Brain pericyte (primary cell): ENCODE measurements around the gene KRTAP20-1.

Source experiments
- DNase-seq: peaks from one replicate; pipeline ENCODE4 v3.0.0-alpha.2; 2012; ENCODE audit warnings: low read depth, low spot score

KRTAP20-1 gene

GRCh38 chr21:30646904-30647414 is 30.7 kb downstream of the KRTAP20-1 start:
- no peak for DNase-seq

- no peak for DNase-seq
Observed at GRCh38 chr21:30652891-30653290, 36.7 kb downstream of the KRTAP20-1 start.
